Uterus (tissue), 4 donors: ENCODE results near the gene DAP. TPM values are rescaled to one million over a fixed set of nuclear protein-coding genes. Genes with fewer than 3 reads are reported as not detected.

ENCODE experiments used
- DNase-seq, 2 donors: peaks; one replicate each; pipeline ENCODE4 v3.0.0-alpha.2; 2019 to 2020
- H3K27ac ChIP-seq, 2 donors: fragments of 200-600 bp; sonication (generic); 1 replicate in 1 of 2; 2 replicates in 1 of 2; pipeline ENCODE4 v1.5.1; 2016 to 2018
- H3K27me3 ChIP-seq, 2 donors: fragments of 200-600 bp; sonication (generic); one replicate each; pipeline ENCODE4 v1.5.1; 2018 to 2019; ENCODE audit warnings: control low read depth in 1 of 2
- H3K36me3 ChIP-seq, 2 donors: fragments of 200-600 bp; sonication (generic); one replicate each; pipeline ENCODE4 v1.5.1; 2019; ENCODE audit warnings: control low read depth in 1 of 2
- H3K4me1 ChIP-seq, 2 donors: fragments of 200-600 bp; sonication (generic); one replicate each; pipeline ENCODE4 v1.5.1; 2018 to 2019; ENCODE audit warnings: control low read depth in 1 of 2
- H3K4me3 ChIP-seq, 2 donors: fragments of 200-600 bp; sonication (generic); 1 replicate in 1 of 2; 2 replicates in 1 of 2; pipeline ENCODE4 v1.5.1; 2018 to 2019; ENCODE audit warnings: mild to moderate bottlenecking in 1 of 2
- H3K9me3 ChIP-seq, 2 donors: fragments of 200-600 bp; sonication (generic); one replicate each; pipeline ENCODE4 v1.5.1; 2019; ENCODE audit warnings: control low read depth in 1 of 2
- POLR2A ChIP-seq, 2 donors: fragments of 450-650 bp; IDR thresholded peaks; one replicate each; pipeline ENCODE4 v1.6.1; 2016; ENCODE audit warnings: antibody characterized with exemption in 2 of 2, mild to moderate bottlenecking in 1 of 2, moderate library complexity in 1 of 2
- intact Hi-C: fragments of 100-400 bp; cut with DNase I; formaldehyde crosslinking; loops from one replicate; pipeline ENCODE4 v1.15.1; 2023; ENCODE audit warnings: low total_unique reads
- total RNA-seq, 4 donors: library from RNA; depleted of rRNA in 3 of 4; stranded (reverse); fragments of >200 nt in 3 of 4; gene quantifications; one replicate each; pipeline versions ENCODE4 v1.1.0 to v1.2.4, GENCODE V29; 2014 to 2023
- TF ChIP-seq, protein P1 (sequence below), 4 experiments: fragments of 200-600 bp in 2 of 4; fragments of 450-650 bp in 2 of 4; sonication (generic) in 2 of 4; IDR thresholded peaks; one replicate each; pipeline ENCODE4 v1.5.1; 2016 to 2019; ENCODE audit warnings: antibody characterized with exemption in 4 of 4, mild to moderate bottlenecking in 2 of 4, moderate library complexity in 1 of 4
- donor health status: DM: yes; HTN: yes; CAD: no.

Gene DAP
- total RNA-seq, 4 donors from 2014 or later, result 38.2 to 83.9 (median 50.0) TPM

DNA sequence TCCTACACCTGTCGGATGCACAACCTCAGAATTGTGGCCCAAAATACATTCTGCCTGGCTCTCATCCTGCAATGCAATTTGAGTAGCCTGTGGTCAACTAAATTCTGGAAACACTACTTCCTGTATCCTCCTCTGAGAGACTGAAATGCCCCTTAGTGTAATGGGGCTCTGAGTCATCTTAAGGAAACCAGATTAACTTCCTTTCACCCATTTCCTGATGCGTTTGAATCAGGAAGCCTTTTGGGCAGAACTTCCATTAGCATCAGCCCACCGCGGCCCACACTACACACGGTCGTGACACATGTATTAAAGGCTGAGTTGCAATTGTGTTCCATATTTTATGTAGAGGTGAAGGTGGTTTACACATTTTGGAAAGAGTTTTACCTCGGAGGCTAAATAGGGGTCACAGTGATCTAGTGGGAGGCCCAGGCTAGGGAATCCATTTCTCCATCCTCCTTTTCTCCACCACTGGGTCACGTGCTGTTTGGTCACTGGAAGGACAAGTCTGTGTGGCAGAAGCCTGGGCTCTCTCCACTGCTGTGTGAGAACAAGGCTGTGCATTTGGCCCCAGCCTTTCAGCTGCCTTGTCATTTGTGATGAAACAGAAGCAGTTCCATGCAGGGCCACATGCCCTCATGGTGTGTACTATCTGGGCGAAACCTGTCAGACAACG lies 55.9 kb downstream of the DAP start:
- Histone ChIP-seq H3K27ac (peak overlapping the region; percentile 54 to 72), H3K9me3 (no peaks in the 10 kb centered on the region), H3K4me3 (no peak overlapping the region), H3K36me3 (no peaks in the 10 kb centered on the region), H3K4me1 (peaks cover 3 to 7% of the 10 kb centered on the region in 2 donors), H3K27me3 (no peaks in the 10 kb centered on the region)
- intact Hi-C loops, result no loop called here
- DNase-seq, result no peak
- TF ChIP-seq, protein P1, sequence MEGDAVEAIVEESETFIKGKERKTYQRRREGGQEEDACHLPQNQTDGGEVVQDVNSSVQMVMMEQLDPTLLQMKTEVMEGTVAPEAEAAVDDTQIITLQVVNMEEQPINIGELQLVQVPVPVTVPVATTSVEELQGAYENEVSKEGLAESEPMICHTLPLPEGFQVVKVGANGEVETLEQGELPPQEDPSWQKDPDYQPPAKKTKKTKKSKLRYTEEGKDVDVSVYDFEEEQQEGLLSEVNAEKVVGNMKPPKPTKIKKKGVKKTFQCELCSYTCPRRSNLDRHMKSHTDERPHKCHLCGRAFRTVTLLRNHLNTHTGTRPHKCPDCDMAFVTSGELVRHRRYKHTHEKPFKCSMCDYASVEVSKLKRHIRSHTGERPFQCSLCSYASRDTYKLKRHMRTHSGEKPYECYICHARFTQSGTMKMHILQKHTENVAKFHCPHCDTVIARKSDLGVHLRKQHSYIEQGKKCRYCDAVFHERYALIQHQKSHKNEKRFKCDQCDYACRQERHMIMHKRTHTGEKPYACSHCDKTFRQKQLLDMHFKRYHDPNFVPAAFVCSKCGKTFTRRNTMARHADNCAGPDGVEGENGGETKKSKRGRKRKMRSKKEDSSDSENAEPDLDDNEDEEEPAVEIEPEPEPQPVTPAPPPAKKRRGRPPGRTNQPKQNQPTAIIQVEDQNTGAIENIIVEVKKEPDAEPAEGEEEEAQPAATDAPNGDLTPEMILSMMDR (IDR thresholded peaks at IDR 0.05), result no peak

DNA sequence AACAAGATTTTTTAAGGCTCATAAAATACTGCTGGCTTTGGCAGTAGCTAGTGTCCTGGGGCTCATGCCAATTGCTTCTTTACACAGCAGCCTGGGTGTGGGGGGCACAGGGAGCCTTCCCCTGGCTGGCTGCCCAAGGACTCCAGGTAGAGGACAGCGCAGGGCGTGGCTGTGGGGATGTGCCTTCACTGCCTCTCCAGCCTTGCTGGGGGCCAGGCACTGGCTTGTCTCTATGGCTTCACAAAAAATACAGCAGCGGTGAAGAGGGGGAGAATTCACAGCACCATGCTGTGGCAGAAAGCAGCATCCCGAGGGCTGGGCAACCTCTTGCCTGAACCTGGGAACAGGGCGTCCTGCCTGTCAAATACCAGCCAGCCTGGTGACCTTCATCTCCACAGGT lies 57.4 kb downstream of the DAP start:
- intact Hi-C loops, result no loop called here

DNA sequence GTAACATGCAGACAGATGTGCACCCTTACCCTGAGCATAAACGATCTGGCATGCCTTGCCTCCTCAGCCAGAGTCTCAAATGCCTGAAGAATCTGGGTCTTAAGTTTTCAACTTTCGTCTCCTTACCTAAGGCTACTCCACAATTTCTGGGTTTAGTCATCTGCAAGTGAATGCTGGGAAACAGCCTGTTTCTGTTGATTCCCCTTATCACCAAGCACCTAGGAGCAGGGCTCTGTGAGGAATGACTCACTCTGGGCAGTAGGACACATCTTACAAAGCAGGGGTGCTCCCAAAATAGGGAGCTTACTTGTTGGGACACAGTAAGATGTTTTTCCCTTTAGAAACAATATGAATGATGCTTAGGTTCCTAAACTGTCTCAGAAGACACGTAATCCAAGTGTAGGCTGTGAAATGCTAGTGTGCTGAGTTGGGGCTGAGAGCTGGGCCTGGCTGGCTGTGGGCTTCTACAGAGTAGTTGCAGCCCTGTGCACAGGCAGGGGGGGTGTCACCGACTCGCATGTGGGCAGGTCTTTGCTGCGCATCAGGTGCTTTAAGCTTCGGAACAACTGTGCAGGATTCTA lies 58.0 kb downstream of the DAP start:
- H3K4me1 ChIP-seq, result peaks cover 3 to 7% of the 10 kb centered on the region in 2 donors
- no peaks in the 10 kb centered on the region for H3K27me3 ChIP-seq
- intact Hi-C loops, result no loop called here
- H3K27ac ChIP-seq, result peak overlapping the region; percentile 54 to 72
- H3K9me3 ChIP-seq, result no peaks in the 10 kb centered on the region
- no peak overlapping the region for H3K4me3 ChIP-seq
- TF ChIP-seq, protein P1 (IDR thresholded peaks at IDR 0.05), result no peak
- no peak for TF ChIP-seq POLR2A (IDR thresholded peaks at IDR 0.05)
- peak in 1 of 2 donors; percentile 43 for DNase-seq
- no peaks in the 10 kb centered on the region for H3K36me3 ChIP-seq

More for the DNA sequence above, 57.4 kb downstream of the DAP start:
- H3K9me3 ChIP-seq, result no peaks in the 10 kb centered on the region
- H3K27ac ChIP-seq, result peak overlapping the region; percentile 54 to 72
- TF ChIP-seq, protein P1 (IDR thresholded peaks at IDR 0.05), result no peak
- TF ChIP-seq POLR2A (IDR thresholded peaks at IDR 0.05), result no peak
- H3K27me3 ChIP-seq, result no peaks in the 10 kb centered on the region
- H3K4me1 ChIP-seq, result peaks cover 3 to 7% of the 10 kb centered on the region in 2 donors
- no peaks in the 10 kb centered on the region for H3K36me3 ChIP-seq
- H3K4me3 ChIP-seq, result no peak overlapping the region
- DNase-seq, result no peak

DNA sequence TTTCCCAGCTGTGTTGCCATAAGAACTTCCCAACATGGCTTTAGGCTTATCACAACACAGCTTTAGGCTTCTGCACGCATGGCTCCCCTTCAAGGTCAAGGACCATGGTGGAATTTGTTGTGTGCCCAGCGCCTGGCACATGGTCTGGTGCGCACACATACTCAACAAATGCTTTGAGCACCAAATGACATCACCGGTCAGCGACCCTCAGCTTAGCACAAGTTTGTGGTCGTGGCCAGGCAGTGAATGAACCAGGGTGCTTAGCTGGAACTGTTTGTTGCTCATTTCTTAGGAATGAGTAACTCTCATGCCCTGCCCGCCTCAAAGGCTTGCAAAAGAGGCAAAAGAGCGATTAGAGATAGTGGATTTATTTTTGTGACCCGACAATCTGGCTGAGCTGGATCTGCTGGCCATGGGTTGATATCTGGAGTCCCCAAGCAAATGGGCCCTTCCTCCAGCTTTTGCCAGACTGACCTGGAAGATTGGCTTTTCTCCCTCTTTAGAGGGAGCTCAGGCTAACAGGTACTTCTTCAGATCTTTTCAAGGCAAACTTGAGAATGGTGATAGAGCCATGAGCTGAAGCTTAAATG lies 58.9 kb downstream of the DAP start:
- intact Hi-C loops, result no loop called here
- no peak for TF ChIP-seq POLR2A (IDR thresholded peaks at IDR 0.05)
- TF ChIP-seq, protein P1 (IDR thresholded peaks at IDR 0.05), result no peak
- H3K9me3 ChIP-seq, result no peaks in the 10 kb centered on the region
- peaks cover 3 to 7% of the 10 kb centered on the region in 2 donors for H3K4me1 ChIP-seq
- H3K27me3 ChIP-seq, result no peaks in the 10 kb centered on the region
- no peak for DNase-seq
- no peaks in the 10 kb centered on the region for H3K36me3 ChIP-seq
- no peak overlapping the region for H3K4me3 ChIP-seq
- peak overlapping the region; percentile 23 to 57 for H3K27ac ChIP-seq

DNA sequence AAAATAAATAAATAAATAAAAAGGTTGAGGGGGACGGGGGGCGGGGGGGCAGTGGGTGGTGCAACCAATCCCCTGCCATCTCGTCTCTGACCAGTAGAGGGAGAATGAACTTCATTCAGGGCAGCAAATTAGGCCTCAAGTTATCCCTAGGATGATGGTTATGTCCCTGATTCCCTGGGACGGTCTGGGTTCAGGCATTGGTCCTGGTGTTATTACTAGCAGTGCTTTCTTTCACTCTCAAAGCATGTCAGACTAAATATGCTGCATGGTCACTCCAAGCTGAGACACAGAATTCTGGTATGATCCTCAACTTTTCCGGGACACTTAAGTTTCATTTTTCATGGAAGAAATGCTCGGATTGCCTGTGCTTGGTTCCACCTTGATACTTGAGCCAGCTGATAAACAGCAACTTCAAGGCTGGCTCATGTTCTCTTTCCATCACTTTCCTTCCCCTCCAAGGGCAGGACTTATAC lies 59.4 kb downstream of the DAP start:
- Histone ChIP-seq H3K9me3 (no peaks in the 10 kb centered on the region), H3K36me3 (no peaks in the 10 kb centered on the region), H3K27ac (peak overlapping the region in 1 of 2 donors; percentile 10), H3K4me1 (peaks cover 3 to 7% of the 10 kb centered on the region in 2 donors), H3K27me3 (no peaks in the 10 kb centered on the region), H3K4me3 (no peak overlapping the region)
- peak in 1 of 2 donors; percentile 47 for DNase-seq
- intact Hi-C loops, result no loop called here
- TF ChIP-seq POLR2A (IDR thresholded peaks at IDR 0.05), result no peak
- TF ChIP-seq, protein P1 (IDR thresholded peaks at IDR 0.05), result peak; percentile 23 to 66 (median 44)
